BLaER1 (cell line): Measurements from ENCODE around the gene TMCO6.
"Not testable (repeated sequence)": the region's sequence is repeated elsewhere in the genome, so short reads cannot be mapped to it uniquely, and the experiment has no call there.

Source experiments
- H3K27ac ChIP-seq: shearing (Covaris generic); formaldehyde crosslinking; 2 replicates; pipeline ENCODE4 v1.8.1; 2022
- H3K27me3 ChIP-seq: shearing (Covaris generic); formaldehyde crosslinking; 2 replicates; pipeline ENCODE4 v1.8.1; 2022
- H3K36me3 ChIP-seq: shearing (Covaris generic); formaldehyde crosslinking; 2 replicates; pipeline ENCODE4 v1.8.1; 2022
- H3K4me1 ChIP-seq: shearing (Covaris generic); formaldehyde crosslinking; 2 replicates; pipeline ENCODE4 v1.8.1; 2022
- H3K4me2 ChIP-seq: shearing (Covaris generic); formaldehyde crosslinking; 2 replicates; pipeline ENCODE4 v1.8.1; 2022
- H3K4me3 ChIP-seq: shearing (Covaris generic); formaldehyde crosslinking; 2 replicates; pipeline ENCODE4 v1.8.1; 2022
- H3K9ac ChIP-seq: shearing (Covaris generic); formaldehyde crosslinking; 2 replicates; pipeline ENCODE4 v1.8.1; 2022
- H3K9me3 ChIP-seq: shearing (Covaris generic); formaldehyde crosslinking; 2 replicates; pipeline ENCODE4 v1.8.1; 2022
- H4K20me1 ChIP-seq: shearing (Covaris generic); formaldehyde crosslinking; 2 replicates; pipeline ENCODE4 v1.8.1; 2022
- Cebpa-rat ChIP-seq: shearing (Covaris generic); IDR thresholded peaks from 2 replicates; pipeline ENCODE4 v1.8.1; 2022

The TMCO6 gene

GRCh38 chr5:140603734-140604133, 35.5 kb upstream of the TMCO6 start:
- Histone ChIP-seq H3K36me3 (no peaks in the 10 kb centered on the region), H3K4me1 (no peaks in the 10 kb centered on the region), H3K27ac (no peak overlapping the region), H3K27me3 (no peaks in the 10 kb centered on the region), H4K20me1 (no peaks in the 10 kb centered on the region), H3K9me3 (no peaks in the 10 kb centered on the region), H3K4me3 (no peak overlapping the region), H3K4me2 (no peak overlapping the region), H3K9ac (no peak overlapping the region)
- TF ChIP-seq Cebpa-rat: no peak

DNA sequence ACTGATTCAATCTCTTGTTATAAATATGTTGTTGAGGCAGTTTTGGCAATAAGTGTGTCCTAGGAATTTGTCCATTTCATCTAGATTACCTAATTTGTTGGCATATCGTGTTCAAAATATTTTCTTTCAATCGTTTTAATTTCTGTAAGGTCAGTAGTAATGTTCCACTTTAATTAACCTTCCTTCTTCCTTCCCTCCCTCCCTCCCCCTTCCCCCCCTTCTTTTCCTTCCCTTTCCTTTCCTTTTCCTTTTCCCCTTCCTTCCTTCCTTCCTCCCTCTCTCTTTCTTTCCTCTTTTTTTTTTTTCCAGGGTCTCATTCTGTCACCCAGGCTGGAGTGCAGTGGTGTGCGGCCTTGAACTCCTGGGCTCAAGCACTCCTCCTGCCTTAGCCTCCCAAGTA, 33.4 kb upstream of the TMCO6 start:
- H3K4me3 ChIP-seq: no peak overlapping the region
- H3K9ac ChIP-seq: no peak overlapping the region
- no peaks in the 10 kb centered on the region for H4K20me1 ChIP-seq
- no peaks in the 10 kb centered on the region for H3K9me3 ChIP-seq
- no peaks in the 10 kb centered on the region for H3K36me3 ChIP-seq
- no peak for TF ChIP-seq Cebpa-rat
- H3K4me2 ChIP-seq: no peak overlapping the region
- no peaks in the 10 kb centered on the region for H3K27me3 ChIP-seq
- no peak overlapping the region for H3K27ac ChIP-seq
- H3K4me1 ChIP-seq: peaks cover 19% of the 10 kb centered on the region

DNA sequence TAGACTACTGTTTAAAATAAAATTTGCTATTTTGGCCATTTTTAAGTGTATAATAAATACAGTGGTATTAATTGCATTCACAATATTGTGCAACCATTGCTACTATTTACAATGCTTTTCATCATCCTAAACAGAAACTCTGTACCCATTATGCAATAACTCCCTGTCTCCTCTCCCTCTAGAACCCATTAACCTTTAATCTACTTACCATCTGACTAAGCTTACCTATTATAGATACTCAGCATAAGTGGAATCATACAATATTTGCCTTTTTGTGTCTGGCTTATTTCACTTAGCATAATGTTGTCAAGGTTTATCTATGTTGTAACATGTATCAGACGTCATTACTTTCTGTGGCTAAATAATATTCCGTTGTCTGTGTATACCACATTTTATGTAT, 32.2 kb upstream of the TMCO6 start:
- no peaks in the 10 kb centered on the region for H3K36me3 ChIP-seq
- no peaks in the 10 kb centered on the region for H4K20me1 ChIP-seq
- no peaks in the 10 kb centered on the region for H3K27me3 ChIP-seq
- H3K27ac ChIP-seq: no peak overlapping the region
- TF ChIP-seq Cebpa-rat: no peak
- no peak overlapping the region for H3K4me2 ChIP-seq
- H3K9ac ChIP-seq: no peak overlapping the region
- H3K4me3 ChIP-seq: no peak overlapping the region
- H3K9me3 ChIP-seq: no peaks in the 10 kb centered on the region
- H3K4me1 ChIP-seq: peaks cover 31% of the 10 kb centered on the region

DNA sequence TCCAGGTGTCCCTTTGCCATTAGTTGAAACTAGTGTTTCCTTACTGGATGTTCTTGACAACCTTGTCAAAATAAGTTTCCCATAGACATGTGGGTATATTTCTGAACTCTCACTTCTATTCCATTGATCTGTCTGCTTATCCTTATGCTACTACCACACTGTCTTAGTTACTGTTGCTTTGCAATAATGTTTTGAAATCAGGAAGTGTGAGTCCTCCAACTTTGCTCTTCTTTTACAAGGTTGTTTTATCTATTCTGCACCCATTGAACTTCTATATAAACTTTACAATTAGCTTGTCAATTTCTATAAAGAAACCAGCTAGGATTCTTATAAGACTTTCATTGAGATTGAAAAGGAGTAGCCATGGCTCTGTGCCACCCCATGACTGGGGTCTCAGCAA, 30.5 kb upstream of the TMCO6 start:
- Histone ChIP-seq H3K9ac (no peak overlapping the region), H3K36me3 (no peaks in the 10 kb centered on the region), H3K27ac (no peak overlapping the region), H3K4me3 (no peak overlapping the region), H4K20me1 (no peaks in the 10 kb centered on the region), H3K9me3 (no peaks in the 10 kb centered on the region), H3K4me1 (peaks cover 44% of the 10 kb centered on the region), H3K27me3 (no peaks in the 10 kb centered on the region), H3K4me2 (peak overlapping the region; percentile 64)
- TF ChIP-seq Cebpa-rat: no peak

DNA sequence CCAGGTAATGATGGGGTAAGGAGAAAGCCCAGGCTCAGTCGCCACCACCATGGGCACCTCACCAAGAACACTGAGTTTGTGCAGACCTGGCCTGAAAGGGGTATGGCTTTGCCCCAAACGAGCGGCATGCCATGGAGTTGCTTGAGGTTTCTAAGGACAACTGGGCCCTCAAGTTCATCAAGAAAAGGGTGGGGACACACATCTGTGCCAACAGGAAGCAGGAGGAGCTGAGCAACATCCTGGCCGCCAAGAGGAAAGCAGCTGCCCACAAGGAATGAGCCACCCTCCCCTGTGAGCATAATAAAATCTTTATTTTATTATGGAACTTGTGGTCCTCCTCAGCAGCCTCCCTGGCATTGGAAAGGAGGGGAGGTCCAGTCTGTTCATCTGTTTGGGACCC, 30.1 kb upstream of the TMCO6 start:
- Histone ChIP-seq H3K36me3 (no peaks in the 10 kb centered on the region), H3K4me1 (peaks cover 44% of the 10 kb centered on the region), H3K27ac (no peak overlapping the region), H3K27me3 (no peaks in the 10 kb centered on the region), H3K9ac (no peak overlapping the region), H4K20me1 (no peaks in the 10 kb centered on the region), H3K4me2 (peak overlapping the region; percentile 64), H3K4me3 (no peak overlapping the region), H3K9me3 (no peaks in the 10 kb centered on the region)
- TF ChIP-seq Cebpa-rat: no peak

DNA sequence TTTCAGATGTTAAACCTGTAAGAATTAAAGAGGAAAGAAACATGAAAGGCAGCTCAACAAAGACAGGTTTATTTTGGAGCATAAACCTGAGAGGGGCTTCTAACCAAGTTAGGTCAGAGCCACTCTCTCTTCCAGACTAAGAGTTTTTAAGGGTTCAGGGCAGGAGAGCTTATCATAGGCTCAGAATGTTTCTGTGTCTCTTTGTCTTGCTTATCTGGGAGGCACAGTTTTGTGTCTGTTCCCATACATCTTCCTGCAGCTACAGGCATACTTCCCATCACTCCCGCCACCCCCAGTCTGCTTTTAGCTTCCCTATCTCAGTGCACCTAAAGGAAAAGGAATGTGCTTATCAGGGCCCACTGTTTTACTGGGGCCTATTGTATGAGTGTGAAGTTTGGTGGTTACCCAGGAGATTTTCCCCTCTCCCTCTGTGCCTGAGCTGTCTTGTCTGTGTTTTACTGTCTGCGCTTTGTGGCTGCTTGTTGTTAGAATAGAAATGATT, 28.2 kb upstream of the TMCO6 start:
- Histone ChIP-seq H3K36me3 (no peaks in the 10 kb centered on the region), H3K4me3 (no peak overlapping the region), H3K27ac (peak overlapping the region; percentile 34), H4K20me1 (no peaks in the 10 kb centered on the region), H3K9ac (no peak overlapping the region; the same call in 1 of the 2 replicates), H3K27me3 (no peaks in the 10 kb centered on the region), H3K9me3 (no peaks in the 10 kb centered on the region), H3K4me1 (peaks cover 44% of the 10 kb centered on the region), H3K4me2 (peak overlapping the region; percentile 49)
- no peak for TF ChIP-seq Cebpa-rat

DNA sequence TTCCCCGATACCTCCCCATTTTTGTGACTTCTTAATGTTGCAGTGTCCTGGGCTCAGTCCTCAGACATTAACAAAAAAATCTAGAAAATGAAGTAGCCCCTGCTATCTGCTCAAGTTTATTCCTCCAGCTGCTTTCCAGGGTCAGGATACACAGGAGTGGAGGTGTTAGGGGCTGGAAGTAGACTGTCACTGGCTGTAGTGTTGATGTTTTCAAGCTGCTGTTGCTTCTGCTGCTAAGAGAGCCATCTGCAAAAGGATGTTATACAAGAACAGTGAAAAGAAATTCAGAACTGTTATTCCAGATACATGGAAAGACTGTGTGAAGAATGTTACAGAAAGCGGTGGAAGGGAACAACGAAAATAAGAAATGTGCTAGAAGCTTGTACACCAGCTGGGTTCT, 16.9 kb upstream of the TMCO6 start:
- H3K9me3 ChIP-seq: peaks cover 11% of the 10 kb centered on the region
- no peaks in the 10 kb centered on the region for H3K27me3 ChIP-seq
- no peak for TF ChIP-seq Cebpa-rat
- H3K4me3 ChIP-seq: no peak overlapping the region
- H3K4me1 ChIP-seq: no peaks in the 10 kb centered on the region
- H4K20me1 ChIP-seq: no peaks in the 10 kb centered on the region
- no peaks in the 10 kb centered on the region for H3K36me3 ChIP-seq
- H3K4me2 ChIP-seq: no peak overlapping the region
- H3K27ac ChIP-seq: no peak overlapping the region
- no peak overlapping the region for H3K9ac ChIP-seq

GRCh38 chr5:140623061-140623460, 16.2 kb upstream of the TMCO6 start:
- H3K27ac ChIP-seq, H3K9ac ChIP-seq, H3K4me3 ChIP-seq, H3K27me3 ChIP-seq, H3K4me1 ChIP-seq, H3K4me2 ChIP-seq, H4K20me1 ChIP-seq, H3K36me3 ChIP-seq: not testable (repeated sequence)
- H3K9me3 ChIP-seq: peaks cover 18% of the 10 kb centered on the region

- not testable (repeated sequence) for H3K4me2 ChIP-seq, H3K27ac ChIP-seq, H3K4me1 ChIP-seq, H4K20me1 ChIP-seq, H3K27me3 ChIP-seq, H3K36me3 ChIP-seq, H3K4me3 ChIP-seq, H3K9ac ChIP-seq
- H3K9me3 ChIP-seq: peaks cover 30% of the 10 kb centered on the region
Observed at GRCh38 chr5:140624886-140625285, 14.4 kb upstream of the TMCO6 start.

- H3K4me2 ChIP-seq: no peak overlapping the region
- no peaks in the 10 kb centered on the region for H4K20me1 ChIP-seq
- no peak overlapping the region for H3K27ac ChIP-seq
- no peaks in the 10 kb centered on the region for H3K4me1 ChIP-seq
- TF ChIP-seq Cebpa-rat: no peak
- H3K9ac ChIP-seq: no peak overlapping the region
- no peak overlapping the region for H3K4me3 ChIP-seq
- H3K27me3 ChIP-seq: peaks cover 31% of the 10 kb centered on the region
- H3K36me3 ChIP-seq: peaks cover 7% of the 10 kb centered on the region; the same call in 1 of the 2 replicates
- H3K9me3 ChIP-seq: peaks cover 51% of the 10 kb centered on the region
Observed at GRCh38 chr5:140627972-140628371, 11.3 kb upstream of the TMCO6 start.

DNA sequence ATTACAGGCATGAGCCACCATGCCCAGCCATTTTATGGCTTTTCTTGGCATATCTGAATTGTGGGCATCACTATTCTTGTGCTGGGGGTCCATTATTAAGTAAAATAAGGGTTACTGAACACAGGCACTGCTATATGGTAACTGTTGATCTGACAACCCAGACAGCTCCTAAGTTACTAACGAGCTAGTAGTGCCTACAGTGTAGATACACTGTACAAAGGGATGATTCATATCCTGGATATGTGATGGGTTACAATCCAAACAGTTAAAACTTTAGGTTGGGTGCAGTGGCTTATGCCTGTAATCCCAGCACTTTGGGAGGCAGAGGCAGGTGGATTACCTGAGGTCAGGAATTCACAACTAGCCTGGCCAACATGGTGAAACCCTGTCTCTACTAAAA, 10.5 kb upstream of the TMCO6 start:
- peaks cover 56% of the 10 kb centered on the region for H3K9me3 ChIP-seq
- H3K4me1 ChIP-seq: no peaks in the 10 kb centered on the region
- no peak overlapping the region for H3K27ac ChIP-seq
- H3K4me3 ChIP-seq: no peak overlapping the region
- H3K4me2 ChIP-seq: no peak overlapping the region
- H3K27me3 ChIP-seq: peaks cover 39% of the 10 kb centered on the region
- no peak for TF ChIP-seq Cebpa-rat
- H4K20me1 ChIP-seq: no peaks in the 10 kb centered on the region
- H3K36me3 ChIP-seq: peaks cover 7% of the 10 kb centered on the region; the same call in 1 of the 2 replicates
- H3K9ac ChIP-seq: no peak overlapping the region
